NCI-H345 treated with DMSO at 0.1 percent for 48 hours (cell line): ENCODE measurements around the gene PI4K2B.
"Not testable (repeated sequence)": the region's sequence is repeated elsewhere in the genome, so short reads cannot be mapped to it uniquely, and the experiment has no call there.

Experiments used
- DNase-seq: peaks from one replicate; lab custom pipeline; 2025; ENCODE audit not compliant: unreplicated experiment; lab: John Stamatoyannopoulos, UW

PI4K2B gene

DNA sequence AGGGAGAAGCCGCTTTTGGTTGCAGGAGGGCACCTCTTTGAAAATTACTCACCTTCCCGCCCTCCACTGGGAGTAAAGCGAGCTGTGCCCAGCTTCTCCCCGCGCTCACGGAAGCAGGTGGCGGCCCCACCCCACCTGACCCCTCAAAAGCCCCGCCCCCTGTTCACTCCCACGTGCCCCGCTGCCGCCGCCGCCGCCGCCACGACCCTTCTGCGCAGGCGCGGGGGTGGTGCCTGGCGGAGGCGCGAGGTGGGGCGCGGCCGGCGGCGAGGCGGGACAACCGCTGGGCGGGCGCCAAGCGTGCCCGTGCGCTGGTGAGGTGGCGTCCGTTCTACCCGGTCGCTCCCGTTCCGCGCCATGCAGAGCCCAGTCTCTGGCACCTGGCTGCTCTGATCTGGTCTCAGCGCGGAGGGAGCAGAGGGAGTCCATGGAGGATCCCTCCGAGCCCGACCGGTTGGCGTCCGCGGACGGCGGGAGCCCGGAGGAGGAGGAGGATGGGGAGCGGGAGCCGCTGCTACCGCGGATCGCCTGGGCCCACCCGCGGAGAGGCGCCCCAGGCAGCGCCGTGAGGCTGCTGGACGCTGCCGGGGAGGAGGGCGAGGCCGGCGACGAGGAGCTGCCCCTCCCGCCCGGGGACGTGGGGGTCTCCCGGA is at the start of gene PI4K2B:
PI4K2B (plus strand) TSS at position 297 of the 653 bp plus-strand sequence; CDS start at position 428, 131 bp downstream.
- DNase-seq = peak; percentile 64

GRCh38 chr4:25184056-25184455 is 49.8 kb upstream of the PI4K2B start:
- no peak for DNase-seq

DNA sequence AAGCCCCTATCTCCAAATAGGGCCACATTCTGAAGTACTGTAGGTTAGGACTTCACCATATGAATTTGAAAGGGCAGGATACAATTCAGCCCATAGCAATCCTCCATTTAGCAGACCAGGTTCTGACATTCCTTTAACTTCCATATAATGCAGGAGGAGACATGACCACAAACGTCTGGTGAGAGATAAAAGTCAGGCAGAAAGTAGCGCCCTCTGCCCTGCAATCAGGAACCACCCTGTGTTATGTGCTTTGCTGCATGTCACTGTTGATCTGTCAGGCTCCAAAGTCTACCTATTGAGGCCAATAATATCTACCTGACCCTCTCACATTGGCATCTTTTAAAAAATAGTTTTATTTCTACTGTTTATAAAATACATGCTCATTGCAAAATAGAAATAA is 43.4 kb upstream of the PI4K2B start:
- no peak for DNase-seq

GRCh38 chr4:25198713-25199112 is 35.1 kb upstream of the PI4K2B start:
- no peak for DNase-seq

GRCh38 chr4:25207997-25208396 is 25.8 kb upstream of the PI4K2B start:
- no peak for DNase-seq

GRCh38 chr4:25209702-25210101 is 24.1 kb upstream of the PI4K2B start:
- no peak for DNase-seq

GRCh38 chr4:25211721-25212120 is 22.1 kb upstream of the PI4K2B start:
- no peak for DNase-seq

- no peak for DNase-seq
Measured at GRCh38 chr4:25212822-25213221, 21.0 kb upstream of the PI4K2B start.

GRCh38 chr4:25213347-25213979 is 20.4 kb upstream of the PI4K2B start:
- DNase-seq = no peak

- DNase-seq = not testable (repeated sequence)
Measured at GRCh38 chr4:25214750-25215149, 19.1 kb upstream of the PI4K2B start.

DNA sequence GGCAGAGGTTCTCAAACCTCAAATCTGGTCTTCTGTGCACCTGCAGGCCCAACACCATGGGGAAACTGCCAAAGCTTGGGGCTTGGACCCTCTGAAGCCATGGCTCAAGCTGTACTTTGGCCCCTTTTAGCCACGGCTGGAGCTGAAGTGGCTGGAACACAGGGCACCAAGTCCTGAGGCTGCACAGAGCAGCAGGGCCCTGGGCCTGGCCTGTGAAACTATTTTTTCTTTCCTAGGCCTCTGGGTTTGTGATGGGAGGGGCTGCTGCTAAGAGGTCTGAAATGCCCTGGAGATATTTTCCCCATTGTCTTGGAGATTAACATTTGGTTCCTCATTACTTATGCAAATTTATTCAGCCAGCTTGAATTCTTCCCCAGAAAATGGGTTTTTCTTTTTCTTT is 18.3 kb upstream of the PI4K2B start:
- DNase-seq = no peak

DNA sequence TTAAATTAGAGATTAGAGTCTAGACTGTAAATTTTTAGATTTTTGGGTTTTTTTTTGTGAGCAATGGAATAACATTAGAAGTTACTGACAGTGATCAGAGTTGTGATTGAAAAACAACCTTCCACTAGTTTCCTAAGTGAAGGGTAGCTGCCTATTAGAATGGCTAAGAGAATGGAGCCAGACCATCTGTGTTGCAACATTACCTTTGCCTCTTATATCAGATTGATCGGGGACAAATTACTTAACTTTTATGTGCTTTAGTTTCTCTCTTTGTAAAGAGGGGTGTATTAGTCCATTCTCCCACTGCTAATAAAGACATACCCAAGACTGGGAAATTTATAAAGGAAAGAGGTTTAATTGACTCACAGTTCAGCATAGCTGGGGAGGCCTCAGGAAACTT is 12.5 kb upstream of the PI4K2B start:
- no peak for DNase-seq

DNA sequence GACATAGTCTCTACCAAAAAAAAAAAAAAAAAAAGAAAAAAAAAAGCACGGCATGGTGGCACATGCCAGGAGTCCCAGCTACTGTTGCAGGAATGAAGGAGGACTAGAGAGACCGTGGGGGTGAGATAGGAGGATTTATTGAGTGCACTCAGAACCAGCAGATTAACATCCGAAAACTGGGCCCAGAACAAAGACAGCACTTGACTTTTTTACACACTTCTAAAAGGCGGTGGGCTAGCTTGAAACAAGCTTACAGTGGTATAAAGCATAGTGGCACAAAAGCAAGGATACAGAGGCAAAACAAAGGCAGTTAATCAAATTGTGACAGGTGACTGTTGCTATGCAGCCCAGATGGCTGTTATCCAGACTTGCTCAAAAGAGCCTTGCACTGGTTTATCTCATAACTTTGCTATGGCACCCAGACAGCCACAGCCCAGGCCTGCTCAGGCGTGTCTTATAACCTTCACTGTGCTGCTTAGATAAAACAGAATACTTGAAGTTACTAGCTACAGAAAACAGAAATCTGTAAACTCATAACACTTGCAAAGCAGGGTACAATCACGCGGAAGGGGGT is 9.9 kb upstream of the PI4K2B start:
- DNase-seq = no peak

DNA sequence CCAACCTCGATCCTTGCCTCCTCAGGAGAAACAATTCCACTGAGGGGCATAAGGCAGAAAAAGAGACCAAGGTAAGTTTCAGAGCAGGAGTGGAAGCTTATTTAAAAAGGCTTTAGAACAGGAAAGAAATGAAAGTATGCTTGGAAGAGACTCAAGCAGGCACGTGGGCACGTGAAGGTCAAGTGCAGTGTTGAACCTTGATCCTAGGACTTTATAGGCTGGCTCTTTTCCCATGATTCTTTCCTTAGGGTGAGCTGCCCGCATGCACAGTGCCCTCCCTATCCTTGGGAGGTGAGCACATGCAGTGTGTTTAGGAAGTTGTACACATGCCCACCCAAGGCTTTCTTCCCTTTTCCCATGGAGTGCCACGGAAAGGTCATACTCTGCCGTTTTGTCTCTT is 4.0 kb upstream of the PI4K2B start:
- DNase-seq = no peak

GRCh38 chr4:25233194-25233593 is 639 bp upstream of the PI4K2B start:
- no peak for DNase-seq

GRCh38 chr4:25234390-25235370 is 847 bp downstream of the PI4K2B start:
- peak; percentile 15 for DNase-seq

GRCh38 chr4:25235401-25235800 is 1.6 kb downstream of the PI4K2B start:
- DNase-seq = no peak

DNA sequence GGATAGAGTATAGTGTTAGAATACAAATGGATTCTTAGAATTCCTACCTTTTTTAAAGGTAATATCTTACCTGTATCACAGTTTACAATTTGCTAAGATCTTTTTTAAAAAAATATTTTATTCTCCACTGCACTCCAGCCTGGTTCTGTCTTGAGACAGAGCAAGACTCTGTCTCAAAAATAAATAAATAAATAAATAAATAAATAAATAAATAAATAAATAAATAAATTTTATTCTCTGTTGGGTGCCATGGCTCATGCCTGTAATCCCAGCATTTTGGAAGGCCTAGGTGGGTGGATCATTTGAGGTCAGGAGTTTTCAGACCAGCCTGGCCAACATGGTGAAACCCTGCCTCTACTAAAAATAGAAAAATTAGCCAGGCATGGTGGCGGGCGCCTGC is 2.2 kb downstream of the PI4K2B start:
- not testable (repeated sequence) for DNase-seq

DNA sequence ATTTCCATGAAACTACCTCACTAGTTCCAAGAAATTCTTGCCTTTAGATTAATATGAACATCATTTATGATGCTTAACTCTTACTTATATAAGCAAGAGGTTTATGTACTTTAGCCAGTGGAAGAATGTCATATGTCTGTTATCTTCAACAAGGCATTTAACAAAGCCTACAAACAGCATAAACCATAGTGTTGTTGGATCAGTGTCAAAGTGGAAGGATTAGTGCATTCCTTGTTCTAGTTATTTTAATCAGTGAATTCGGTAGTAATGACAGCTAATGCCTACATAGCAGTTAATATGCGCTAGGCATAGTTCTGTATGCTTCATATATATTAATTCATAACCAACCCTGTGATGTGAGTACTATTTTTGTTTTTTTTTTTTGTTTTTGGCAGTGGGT is 3.1 kb downstream of the PI4K2B start:
- DNase-seq = no peak

GRCh38 chr4:25238052-25238451 is 4.2 kb downstream of the PI4K2B start:
- DNase-seq = no peak

DNA sequence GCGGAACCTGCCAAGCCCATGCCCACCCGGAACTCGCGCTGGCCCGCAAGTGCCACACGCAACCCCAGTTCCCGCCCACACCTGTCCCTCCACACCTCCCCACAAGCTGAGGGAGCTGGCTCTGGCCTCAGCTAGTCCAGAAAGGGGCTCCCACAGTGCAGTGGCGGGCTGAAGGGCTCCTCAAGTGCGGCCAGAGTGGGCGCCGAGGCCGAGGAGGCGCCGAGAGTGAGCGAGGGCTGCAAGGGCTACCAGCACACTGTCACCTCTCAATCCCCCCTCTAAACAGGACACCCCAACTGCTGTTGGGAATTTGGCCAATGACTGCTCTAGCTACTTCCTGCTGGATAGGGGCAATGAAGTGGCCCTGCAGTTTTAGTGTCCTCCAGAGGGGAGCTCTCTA is 5.7 kb downstream of the PI4K2B start:
- not testable (repeated sequence) for DNase-seq
